Adipocyte (in vitro differentiated cells): ENCODE data around the gene HACL1.

Experiments used
- DNase-seq: peaks from one replicate; pipeline ENCODE4 v3.0.0-alpha.2; 2015; ENCODE audit warnings: low read depth
- H3K27me3 ChIP-seq: replicated peaks from 2 replicates; pipeline ENCODE4 v1.7.0; 2013; ENCODE audit warnings: mild to moderate bottlenecking, low read length, moderate library complexity; ENCODE audit not compliant: control insufficient read depth, insufficient read depth
- H3K36me3 ChIP-seq: 2 replicates; pipeline ENCODE4 v1.7.0; 2013; ENCODE audit warnings: low read length, mild to moderate bottlenecking, moderate library complexity; ENCODE audit not compliant: control insufficient read depth, insufficient read depth, severe bottlenecking
- H3K4me1 ChIP-seq: 2 replicates; pipeline ENCODE4 v1.7.0; 2013; ENCODE audit warnings: mild to moderate bottlenecking, low read length, moderate library complexity; ENCODE audit not compliant: control insufficient read depth, insufficient read depth
- H3K4me3 ChIP-seq: 2 replicates; pipeline ENCODE4 v1.7.0; 2013; ENCODE audit warnings: mild to moderate bottlenecking, low read length, moderate library complexity
- H3K9ac ChIP-seq: 2 replicates; pipeline ENCODE4 v1.7.0; 2013; ENCODE audit warnings: mild to moderate bottlenecking, low read length, moderate library complexity
- H3K9me3 ChIP-seq: 2 replicates; pipeline ENCODE4 v1.7.0; 2013; ENCODE audit warnings: mild to moderate bottlenecking, low read length, moderate library complexity; ENCODE audit not compliant: control insufficient read depth

The HACL1 gene

GRCh38 chr3:15601046-15601398, 347 bp downstream of the HACL1 start:
- Histone ChIP-seq H3K36me3 (peaks cover 38% of the 10 kb centered on the region), H3K9ac (peak overlapping the region; percentile 89), H3K4me3 (peak overlapping the region; percentile 95), H3K4me1 (peaks cover 38% of the 10 kb centered on the region), H3K27me3 (no peaks in the 10 kb centered on the region), H3K9me3 (no peaks in the 10 kb centered on the region)
- no peak for DNase-seq

DNA sequence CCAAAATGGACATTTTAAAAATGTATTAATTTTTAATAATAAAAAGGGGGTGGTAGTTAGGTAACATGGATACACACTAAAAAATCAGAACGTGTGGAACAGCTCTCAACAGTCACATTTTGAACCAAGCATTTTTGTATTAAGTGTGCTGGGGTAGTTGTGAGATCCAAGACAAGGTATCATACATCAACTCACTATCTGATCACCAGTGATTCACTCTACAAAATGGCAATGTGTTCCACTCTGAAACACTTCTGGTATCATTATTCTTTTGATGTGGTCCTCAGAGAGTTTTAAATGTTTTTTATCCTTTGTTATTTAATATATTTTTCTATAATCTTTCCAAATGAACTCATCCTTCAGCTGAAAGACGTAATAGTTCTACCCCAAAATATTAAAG, 5.4 kb downstream of the HACL1 start:
- H3K9me3 ChIP-seq, result no peaks in the 10 kb centered on the region
- no peaks in the 10 kb centered on the region for H3K27me3 ChIP-seq
- H3K9ac ChIP-seq, result no peak overlapping the region
- H3K36me3 ChIP-seq, result peaks cover 64% of the 10 kb centered on the region
- H3K4me1 ChIP-seq, result peaks cover 25% of the 10 kb centered on the region
- no peak overlapping the region for H3K4me3 ChIP-seq
- DNase-seq, result no peak

- Histone ChIP-seq H3K27me3 (no peaks in the 10 kb centered on the region), H3K9ac (no peak overlapping the region), H3K9me3 (no peaks in the 10 kb centered on the region), H3K36me3 (peaks cover 73% of the 10 kb centered on the region), H3K4me1 (peaks cover 9% of the 10 kb centered on the region), H3K4me3 (no peak overlapping the region)
- no peak for DNase-seq
Observed at GRCh38 chr3:15592968-15593367, 8.4 kb downstream of the HACL1 start.

DNA sequence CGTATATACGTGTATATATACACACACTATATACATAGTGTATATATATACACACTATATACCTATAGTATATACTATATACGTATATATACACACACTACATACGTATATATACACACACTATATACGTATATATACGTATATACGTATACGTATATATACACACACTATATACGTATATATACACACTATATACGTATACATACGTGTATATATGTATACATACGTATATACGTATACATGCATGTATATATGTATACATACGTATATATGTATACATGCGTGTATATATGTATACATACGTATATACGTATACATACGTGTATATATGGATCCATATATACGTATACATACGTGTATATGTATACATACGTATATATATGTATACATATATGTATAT, 9.4 kb downstream of the HACL1 start:
- no peak for DNase-seq
- no peak overlapping the region for H3K9ac ChIP-seq
- H3K4me3 ChIP-seq, result no peak overlapping the region
- no peaks in the 10 kb centered on the region for H3K9me3 ChIP-seq
- peaks cover 9% of the 10 kb centered on the region for H3K4me1 ChIP-seq
- H3K36me3 ChIP-seq, result peaks cover 68% of the 10 kb centered on the region
- H3K27me3 ChIP-seq, result no peaks in the 10 kb centered on the region

- Histone ChIP-seq H3K4me1 (peaks cover 9% of the 10 kb centered on the region), H3K4me3 (peak overlapping the region; percentile 33), H3K27me3 (no peaks in the 10 kb centered on the region), H3K36me3 (peaks cover 68% of the 10 kb centered on the region), H3K9me3 (no peaks in the 10 kb centered on the region), H3K9ac (peak overlapping the region; percentile 48)
- no peak for DNase-seq
Observed at GRCh38 chr3:15591242-15591641, 10.1 kb downstream of the HACL1 start.

DNA sequence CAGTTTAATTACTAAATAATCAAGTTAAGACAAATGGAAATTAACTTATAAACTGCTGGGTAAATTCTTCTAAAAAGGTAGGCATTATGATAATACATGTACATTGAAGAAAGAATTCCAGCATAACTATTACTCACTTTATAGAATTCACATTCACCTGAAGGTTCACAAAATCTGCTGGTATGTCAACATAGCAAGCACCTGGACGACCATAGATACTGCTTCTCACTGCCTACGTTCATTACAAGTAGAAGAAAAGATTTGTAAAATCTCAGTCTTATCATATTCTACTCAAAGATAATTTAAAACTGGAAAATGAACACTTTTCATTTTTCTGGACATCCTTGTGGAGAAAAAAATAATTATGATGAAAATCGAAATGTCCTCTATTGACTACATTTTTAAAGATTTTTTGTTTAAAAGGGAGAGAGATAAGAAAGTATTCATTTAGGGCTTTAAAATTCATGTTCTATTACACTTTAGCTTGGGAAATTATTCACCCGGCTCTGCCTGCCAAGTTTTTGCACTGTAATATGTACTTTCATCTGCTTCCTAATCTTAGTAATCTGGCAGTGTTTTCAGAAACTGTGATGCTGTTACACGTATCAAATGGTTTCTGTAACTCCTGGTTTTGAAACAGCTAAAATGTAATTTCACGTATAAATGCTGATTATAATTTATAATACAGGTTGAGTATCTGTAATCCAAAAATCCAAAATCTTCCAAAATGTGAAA, 16.1 kb downstream of the HACL1 start:
- peaks cover 89% of the 10 kb centered on the region for H3K36me3 ChIP-seq
- no peak overlapping the region for H3K4me3 ChIP-seq
- H3K27me3 ChIP-seq, result no peaks in the 10 kb centered on the region
- peak overlapping the region; percentile 54 for H3K9ac ChIP-seq
- H3K4me1 ChIP-seq, result peaks cover 27% of the 10 kb centered on the region
- no peaks in the 10 kb centered on the region for H3K9me3 ChIP-seq
- DNase-seq, result peak; percentile 41

DNA sequence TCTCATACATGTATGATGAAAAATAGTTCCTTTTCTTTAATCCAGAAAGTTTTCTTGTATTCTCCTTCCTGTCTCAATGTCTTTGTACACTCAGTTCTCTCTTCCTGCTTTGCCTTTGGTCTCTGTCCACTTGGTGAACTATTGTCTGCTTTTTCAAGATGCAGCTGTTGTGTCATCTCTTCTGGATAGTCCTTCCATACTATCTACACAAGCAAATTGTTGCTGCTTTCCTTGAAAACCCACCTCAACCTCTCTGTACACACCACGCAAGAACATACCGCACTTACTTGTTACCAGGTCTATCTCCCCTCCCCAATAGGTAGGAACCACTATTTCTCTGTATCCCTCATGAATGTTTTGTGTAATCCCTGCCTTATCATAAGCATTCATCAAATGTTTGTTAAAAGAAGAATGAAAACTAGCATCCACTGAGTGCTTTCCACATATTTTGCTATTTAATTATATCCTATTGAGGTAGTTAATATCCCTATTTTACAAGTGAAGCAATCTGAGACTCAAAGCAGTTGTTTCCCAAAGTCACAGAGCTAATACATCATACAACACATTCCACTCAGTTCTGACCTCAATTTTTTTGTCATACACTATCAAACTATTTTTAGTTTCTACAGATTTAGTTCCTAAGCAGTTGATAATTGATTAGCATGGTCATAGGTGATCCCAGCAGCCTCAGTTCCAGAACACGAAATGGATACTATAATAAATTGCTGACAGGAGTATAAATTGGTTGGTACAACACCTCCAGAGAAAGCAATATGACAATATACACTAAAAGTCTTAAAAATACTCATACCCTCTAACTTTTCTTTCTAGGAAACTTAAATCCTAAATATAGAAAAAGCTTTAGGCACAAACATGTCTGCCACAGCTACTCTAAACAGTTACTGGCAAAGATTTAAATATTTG, 19.6 kb downstream of the HACL1 start:
- H3K36me3 ChIP-seq, result peaks cover 74% of the 10 kb centered on the region
- no peaks in the 10 kb centered on the region for H3K9me3 ChIP-seq
- H3K4me1 ChIP-seq, result peaks cover 59% of the 10 kb centered on the region
- H3K4me3 ChIP-seq, result no peak overlapping the region
- DNase-seq, result peak; percentile 25
- H3K27me3 ChIP-seq, result no peaks in the 10 kb centered on the region
- no peak overlapping the region for H3K9ac ChIP-seq

GRCh38 chr3:15579051-15579450, 22.3 kb downstream of the HACL1 start:
- Histone ChIP-seq H3K27me3 (no peaks in the 10 kb centered on the region), H3K4me3 (peak overlapping the region; percentile 68), H3K9me3 (no peaks in the 10 kb centered on the region), H3K9ac (peak overlapping the region; percentile 83), H3K4me1 (peaks cover 47% of the 10 kb centered on the region), H3K36me3 (peaks cover 69% of the 10 kb centered on the region)
- DNase-seq, result peak; percentile 26

GRCh38 chr3:15578289-15578867, 23.0 kb downstream of the HACL1 start:
- H3K4me1 ChIP-seq, result peaks cover 47% of the 10 kb centered on the region
- no peaks in the 10 kb centered on the region for H3K27me3 ChIP-seq
- H3K4me3 ChIP-seq, result peak overlapping the region; percentile 68
- H3K9ac ChIP-seq, result peak overlapping the region; percentile 83
- H3K9me3 ChIP-seq, result no peaks in the 10 kb centered on the region
- no peak for DNase-seq
- peaks cover 69% of the 10 kb centered on the region for H3K36me3 ChIP-seq

- Histone ChIP-seq H3K27me3 (no peaks in the 10 kb centered on the region), H3K4me1 (peaks cover 39% of the 10 kb centered on the region), H3K36me3 (peaks cover 68% of the 10 kb centered on the region), H3K9ac (no peak overlapping the region), H3K4me3 (no peak overlapping the region), H3K9me3 (no peaks in the 10 kb centered on the region)
- no peak for DNase-seq
Observed at GRCh38 chr3:15576475-15576874, 24.9 kb downstream of the HACL1 start.

GRCh38 chr3:15575446-15575845, 25.9 kb downstream of the HACL1 start:
- H3K9ac ChIP-seq, result no peak overlapping the region
- H3K4me1 ChIP-seq, result peaks cover 34% of the 10 kb centered on the region
- H3K36me3 ChIP-seq, result peaks cover 70% of the 10 kb centered on the region
- no peak overlapping the region for H3K4me3 ChIP-seq
- no peak for DNase-seq
- H3K9me3 ChIP-seq, result no peaks in the 10 kb centered on the region
- no peaks in the 10 kb centered on the region for H3K27me3 ChIP-seq
